AG04449 (cell line): ENCODE measurements around the gene CLP1.
A peak's percentile ranks its signal among the peaks of the same experiment; 100 is the strongest.

Experiments used
- CTCF ChIA-PET: fragments of 350-600 bp; formaldehyde crosslinking; extraction: SDS; loops from one replicate; lab custom pipeline; 2021; ENCODE audit warnings: antibody characterized with exemption; lab: Yijun Ruan, JAX
- POLR2A ChIA-PET: fragments of 400-600, 350-600 bp; formaldehyde crosslinking; extraction: SDS; loops from one replicate; lab custom pipeline; 2020; ENCODE audit warnings: antibody characterized with exemption, inconsistent platforms; lab: Yijun Ruan, JAX
- DNase-seq: peaks from one replicate; pipeline ENCODE4 v3.0.0-alpha.2; 2010; ENCODE audit warnings: low read depth, low spot score
- H3K4me3 ChIP-seq: 2 replicates; pipeline ENCODE4 v1.5.1; 2011; ENCODE audit warnings: low read depth, mild to moderate bottlenecking, control low read depth, low read length
- CTCF ChIP-seq: IDR thresholded peaks from one replicate; pipeline ENCODE4 v1.5.1; 2011; ENCODE audit warnings: mild to moderate bottlenecking, moderate library complexity, low read length, control low read depth, inconsistent platforms; ENCODE audit not compliant: insufficient read depth; ENCODE audit errors: missing control alignments

CLP1 gene

GRCh38 chr11:57647372-57647771 is 10.2 kb upstream of the CLP1 start:
- TF ChIP-seq CTCF = no peak
- DNase-seq = no peak
- CTCF ChIA-PET = interaction anchor here (0.9 to 11.5 kb wide), 4 partner anchors 77 to 866 kb away, joined by 3 to 306 read pairs (median 96); partner anchors contain the start of genes RTN4RL2 and UBE2L6
- no peak overlapping the region for H3K4me3 ChIP-seq
- POLR2A ChIA-PET = no interaction called here

GRCh38 chr11:57647960-57648800 is 9.4 kb upstream of the CLP1 start:
- POLR2A ChIA-PET = interaction anchor here (0.9 to 1.8 kb wide), 2 partner anchors 9 to 11 kb away, joined by 3 read pairs; no protein-coding TSS in a partner anchor

GRCh38 chr11:57648801-57649735 is 8.5 kb upstream of the CLP1 start:
- ChIA-PET CTCF (interaction anchor here (0.8 to 11.5 kb wide), 5 partner anchors 9 to 190 kb away, joined by 3 to 306 read pairs (median 13); partner anchors contain the start of genes RTN4RL2 and UBE2L6), POLR2A (interaction anchor here (0.9 to 1.8 kb wide), 2 partner anchors 10 to 12 kb away, joined by 3 read pairs; no protein-coding TSS in a partner anchor)
- DNase-seq = no peak
- no peak for TF ChIP-seq CTCF
- H3K4me3 ChIP-seq = peak overlapping the region; percentile 62

More at GRCh38 chr11:57647960-57648800, 9.4 kb upstream of the CLP1 start:
- TF ChIP-seq CTCF = no peak
- no peak for DNase-seq
- CTCF ChIA-PET = interaction anchor here (1.2 to 11.5 kb wide), 4 partner anchors 8 to 189 kb away, joined by 4 to 306 read pairs (median 100); partner anchors contain the start of genes RTN4RL2 and UBE2L6
- peak overlapping the region; percentile 62 for H3K4me3 ChIP-seq

- CTCF ChIA-PET = interaction anchor here (0.8 to 11.5 kb wide), 5 partner anchors 10 to 157 kb away, joined by 3 to 306 read pairs (median 4); partner anchors contain the start of gene UBE2L6
- POLR2A ChIA-PET = no interaction called here
- DNase-seq = no peak
- H3K4me3 ChIP-seq = peak within 1 kb of the TSS; percentile 62
- no peak for TF ChIP-seq CTCF
Measured at GRCh38 chr11:57649826-57650738, 7.5 kb upstream of the CLP1 start, which contains the start of gene YPEL4. Gene YPEL4 (minus strand): TSS chr11:57649912. CDS start chr11:57647107, 2,805 bp downstream.

GRCh38 chr11:57650739-57651090 is 6.8 kb upstream of the CLP1 start:
- TF ChIP-seq CTCF = no peak
- H3K4me3 ChIP-seq = no peak overlapping the region
- ChIA-PET POLR2A (no interaction called here), CTCF (interaction anchor here (1.3 to 2.0 kb wide), 2 partner anchors 10 to 12 kb away, joined by 3 to 12 read pairs; no protein-coding TSS in a partner anchor)
- no peak for DNase-seq
